GM12891 (cell line): ENCODE data around the gene MYD88.
A peak's percentile ranks its signal among the peaks of the same experiment; 100 is the strongest.

Source experiments
- PAX5 ChIP-seq: IDR thresholded peaks from 2 replicates; pipeline ENCODE4 v1.6.1; 2011; ENCODE audit warnings: low read length, moderate library complexity, mild to moderate bottlenecking; ENCODE audit not compliant: insufficient read depth, severe bottlenecking
- POLR2A ChIP-seq: IDR thresholded peaks from 2 replicates; pipeline ENCODE4 v1.6.1; 2011; ENCODE audit warnings: low read depth, low read length, control low read depth
- POLR2AphosphoS5 ChIP-seq: IDR thresholded peaks from 2 replicates; pipeline ENCODE4 v1.6.1; 2011; ENCODE audit warnings: low read depth, low read length, control low read depth
- TAF1 ChIP-seq: IDR thresholded peaks from 2 replicates; pipeline ENCODE4 v1.6.1; 2011; ENCODE audit warnings: low read depth, low read length, control low read depth

GRCh38 chr3:38138349-38139190 lies at the start of gene MYD88:
- TF ChIP-seq POLR2A: peak; percentile 74; the same call in 1 of the 2 replicates
- TF ChIP-seq POLR2AphosphoS5: peak; percentile 72; the same call in 1 of the 2 replicates
- no peak for TF ChIP-seq PAX5
- peak; percentile 67 for TF ChIP-seq TAF1
